HL-60/S4 treated with phorbol 12-myristate 13-acetate at 8.2 ng/mL for 4 days and 3 days (cell line): Measurements from ENCODE around the gene CTCF.

Experiments used
- in situ Hi-C: fragments of 300-500 bp; cut with MboI; formaldehyde crosslinking; loops from 2 replicates; pipeline ENCODE4 v1.15.0; 2022; ENCODE audit warnings: low sequenced_read_pairs

Gene CTCF

GRCh38 chr16:67675579-67675935, 113.2 kb downstream of the CTCF start:
- in situ Hi-C loops: no loop called here

- in situ Hi-C loops: no loop called here
Observed at GRCh38 chr16:67675999-67676398, 113.7 kb downstream of the CTCF start.

- in situ Hi-C loops: no loop called here
Observed at GRCh38 chr16:67676516-67676915, 114.2 kb downstream of the CTCF start.

GRCh38 chr16:67676939-67677338, 114.6 kb downstream of the CTCF start:
- in situ Hi-C loops: no loop called here

GRCh38 chr16:67677712-67678111, 115.4 kb downstream of the CTCF start:
- in situ Hi-C loops: no loop called here

- in situ Hi-C loops: no loop called here
Observed at GRCh38 chr16:67678354-67679023, 116.2 kb downstream of the CTCF start.

- in situ Hi-C loops: no loop called here
Observed at GRCh38 chr16:67679935-67680897, 117.9 kb downstream of the CTCF start.

- in situ Hi-C loops: no loop called here
Observed at GRCh38 chr16:67683767-67684166, 121.4 kb downstream of the CTCF start.

- in situ Hi-C loops: no loop called here
Observed at GRCh38 chr16:67685388-67686112, 123.2 kb downstream of the CTCF start.
